LoVo (cell line): ENCODE results near the gene KIAA1755.
"Not testable (repeated sequence)": the region's sequence is repeated elsewhere in the genome, so short reads cannot be mapped to it uniquely, and the experiment has no call there.

Experiments
- DNase-seq: peaks from one replicate; pipeline ENCODE4 v3.0.0-alpha.2; 2016; ENCODE audit warnings: low spot score

Gene KIAA1755

DNA sequence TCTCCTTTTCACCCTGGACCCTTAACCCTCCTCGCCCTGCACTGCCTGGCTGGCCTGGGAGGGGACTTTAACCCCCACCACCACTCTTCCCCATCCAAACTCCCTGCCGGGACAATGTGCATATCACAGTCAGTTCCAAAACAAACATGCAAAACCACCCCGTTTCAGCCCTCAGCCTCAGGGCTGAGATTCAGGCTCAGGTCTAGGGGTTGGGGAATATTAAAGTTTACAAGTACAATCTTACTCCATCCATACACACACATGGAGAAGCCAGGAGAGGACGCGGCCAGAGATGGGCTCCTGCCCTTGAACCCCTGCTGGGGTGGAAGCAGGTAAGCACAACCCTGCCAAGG, 534 bp downstream of the KIAA1755 start:
- DNase-seq, result no peak

DNA sequence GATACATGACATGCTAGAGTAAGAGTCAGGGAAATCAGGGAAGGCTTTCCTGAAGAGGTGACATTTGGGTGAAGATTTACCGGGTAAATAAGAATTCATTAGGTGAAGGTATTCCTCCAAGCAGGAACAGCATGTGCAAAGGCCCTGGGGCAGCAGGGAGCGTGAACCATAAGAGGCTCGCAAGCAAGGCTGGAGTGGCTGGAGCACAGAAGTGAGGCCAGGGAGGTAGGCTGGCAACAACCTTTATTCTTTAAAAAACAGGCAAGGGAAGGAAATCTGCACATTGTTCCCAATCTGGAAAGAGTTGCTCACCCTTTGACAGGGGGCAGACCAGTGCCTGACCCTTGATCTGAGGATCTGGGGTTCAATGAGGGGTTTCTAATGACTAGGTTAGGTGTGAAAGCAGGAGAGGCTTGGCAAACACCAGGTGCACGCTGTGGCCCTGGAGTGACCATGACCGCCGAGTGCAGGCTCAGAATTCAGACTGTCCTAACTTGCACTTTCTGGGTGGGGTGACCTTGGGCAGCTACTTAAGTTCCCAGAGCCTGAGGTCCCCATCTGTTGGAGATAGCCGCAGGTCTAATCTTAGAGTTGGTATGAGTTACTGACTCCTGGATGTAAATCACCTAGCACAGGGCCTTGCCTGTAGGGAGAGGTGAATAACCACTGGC, 1.9 kb downstream of the KIAA1755 start:
- no peak for DNase-seq

DNA sequence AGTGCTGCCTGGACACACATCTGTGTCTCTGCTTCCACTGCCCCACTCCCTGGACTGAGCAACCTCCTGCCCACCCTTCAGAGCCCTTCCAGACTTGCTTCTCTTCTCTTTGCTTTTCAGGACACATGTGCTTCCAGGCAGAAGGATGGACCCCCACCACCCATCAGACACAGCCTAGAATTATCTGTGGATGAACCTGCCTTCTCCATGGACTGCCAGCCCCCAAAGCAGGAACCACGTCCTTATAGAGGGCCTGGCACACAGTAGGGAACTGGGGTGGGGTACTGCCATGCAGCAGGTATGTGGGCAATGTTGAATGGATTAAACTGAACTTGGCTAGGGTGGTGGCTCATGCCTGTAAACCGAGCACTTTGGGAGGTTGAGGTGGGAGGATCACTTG, 3.6 kb downstream of the KIAA1755 start:
- no peak for DNase-seq

DNA sequence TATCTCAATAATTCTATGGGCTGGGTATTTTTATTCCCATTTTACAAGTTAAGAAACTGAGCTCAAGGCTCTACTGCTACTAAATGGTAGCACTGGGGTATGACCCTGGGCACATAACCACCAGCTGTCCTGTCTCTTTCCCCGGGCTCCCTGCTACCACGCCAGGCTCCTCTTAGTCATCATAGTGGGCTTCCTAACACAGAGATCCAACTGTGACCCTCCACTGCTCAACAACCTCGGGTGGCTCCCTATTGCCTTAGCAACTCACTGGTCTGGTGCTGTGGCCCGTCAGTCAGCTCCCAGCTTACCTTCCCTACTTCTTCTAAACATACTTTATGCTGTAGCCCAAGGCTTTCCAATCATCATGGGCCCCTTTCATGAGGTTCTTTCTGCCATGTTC, 4.5 kb downstream of the KIAA1755 start:
- no peak for DNase-seq

DNA sequence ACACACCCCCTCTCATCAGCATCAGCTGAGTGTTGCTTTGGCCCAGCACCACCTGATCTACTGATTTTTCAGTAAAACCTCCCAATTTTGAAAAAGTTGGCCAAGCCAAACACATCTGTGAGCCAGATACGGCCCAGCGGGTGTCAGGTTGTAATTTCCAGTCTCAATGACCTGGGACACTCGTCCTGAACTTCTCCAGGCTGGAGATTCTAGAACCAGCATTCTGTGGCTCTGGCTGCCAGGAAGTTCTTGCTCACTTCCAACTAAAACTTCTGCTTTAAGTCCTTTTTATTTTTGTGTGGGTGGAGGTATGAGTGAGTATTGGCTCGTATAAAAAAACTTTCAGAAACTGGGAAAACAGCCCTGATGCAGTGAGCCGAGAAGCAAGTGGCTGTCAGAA, 5.1 kb downstream of the KIAA1755 start:
- no peak for DNase-seq

DNA sequence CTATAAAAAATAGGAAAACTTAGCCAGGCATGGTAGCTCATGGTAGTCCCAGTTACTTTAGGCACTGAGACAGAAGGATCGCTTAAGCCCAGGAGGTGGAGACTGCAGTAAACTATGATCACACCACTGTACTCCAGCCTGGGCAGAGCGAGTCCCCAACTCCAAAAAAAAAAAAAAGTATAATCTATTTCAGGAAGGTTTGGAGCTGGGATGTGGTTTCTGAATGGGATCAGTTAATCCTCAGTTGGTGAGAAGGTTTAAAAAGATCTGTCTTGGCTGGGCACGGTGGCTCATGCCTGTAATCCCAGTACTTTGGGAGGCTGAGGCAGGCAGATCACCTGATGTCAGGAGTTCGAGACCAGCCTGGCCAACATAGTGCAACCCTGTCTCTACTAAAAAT, 5.9 kb downstream of the KIAA1755 start:
- DNase-seq, result not testable (repeated sequence)

DNA sequence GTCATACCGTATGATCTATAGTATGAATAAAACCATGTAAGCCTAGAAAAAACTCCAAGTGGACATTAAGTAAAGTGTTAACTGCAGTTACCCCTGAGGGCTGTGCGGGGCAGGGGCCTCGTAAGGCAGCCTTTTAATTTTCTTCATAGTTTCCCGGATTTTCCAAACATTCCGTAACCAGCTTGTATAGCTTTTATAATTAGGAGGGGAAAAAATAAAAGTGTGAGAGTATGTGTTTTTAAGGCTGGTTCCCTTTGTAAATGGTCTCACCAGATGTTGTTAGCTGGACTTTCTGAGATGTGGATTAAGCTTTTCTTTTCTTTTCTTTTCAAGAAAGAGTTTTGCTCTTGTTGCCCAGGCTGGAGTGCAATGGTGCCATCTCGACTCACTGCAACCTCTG, 7.0 kb downstream of the KIAA1755 start:
- DNase-seq, result no peak

DNA sequence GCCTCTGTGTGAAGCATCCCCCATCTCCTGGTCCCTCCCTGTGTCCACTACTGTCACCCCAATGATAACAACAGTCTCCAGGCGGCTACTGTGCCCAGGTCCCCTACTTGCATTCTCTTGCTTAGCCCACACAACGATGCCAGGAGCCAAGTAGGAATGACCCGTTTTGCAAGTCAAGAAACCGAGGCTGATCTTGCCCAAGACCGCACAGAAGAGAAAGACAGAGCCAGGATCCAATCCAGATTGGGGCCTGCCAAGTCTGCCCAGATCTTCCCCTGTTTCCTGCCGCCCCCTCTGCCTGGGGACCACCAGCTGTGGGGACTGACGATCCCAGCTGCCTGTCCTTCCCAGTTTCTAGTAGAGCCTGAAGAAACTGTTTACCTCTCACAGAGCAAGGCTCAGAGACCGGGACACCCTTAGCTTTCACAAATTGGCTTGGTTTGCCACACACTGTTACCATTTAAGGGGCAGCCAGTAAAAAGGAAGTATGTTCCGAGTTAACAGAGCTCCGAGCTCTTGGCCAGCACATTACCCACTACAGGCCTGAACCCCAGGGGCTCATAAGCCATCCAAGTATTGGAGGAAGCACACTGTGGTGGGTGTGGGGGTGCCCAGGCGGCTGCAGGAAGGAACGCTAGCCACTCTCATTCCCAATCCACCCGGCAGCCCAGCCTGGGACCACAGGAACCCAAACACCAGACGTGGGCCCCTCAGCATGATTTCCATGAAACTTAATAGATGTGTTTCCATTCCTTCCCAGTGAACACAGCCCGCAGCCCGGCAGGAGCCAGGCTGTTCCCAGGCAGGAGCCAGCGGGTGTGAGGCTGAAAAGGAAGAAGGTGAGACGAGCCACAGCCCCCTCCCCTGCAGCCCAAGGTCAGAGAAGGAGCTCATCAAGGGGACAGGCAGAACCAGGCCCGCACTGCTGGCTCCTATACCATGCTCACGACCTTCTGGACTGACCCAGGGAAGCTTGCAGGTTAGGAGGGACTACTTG, 7.9 kb downstream of the KIAA1755 start:
- no peak for DNase-seq

DNA sequence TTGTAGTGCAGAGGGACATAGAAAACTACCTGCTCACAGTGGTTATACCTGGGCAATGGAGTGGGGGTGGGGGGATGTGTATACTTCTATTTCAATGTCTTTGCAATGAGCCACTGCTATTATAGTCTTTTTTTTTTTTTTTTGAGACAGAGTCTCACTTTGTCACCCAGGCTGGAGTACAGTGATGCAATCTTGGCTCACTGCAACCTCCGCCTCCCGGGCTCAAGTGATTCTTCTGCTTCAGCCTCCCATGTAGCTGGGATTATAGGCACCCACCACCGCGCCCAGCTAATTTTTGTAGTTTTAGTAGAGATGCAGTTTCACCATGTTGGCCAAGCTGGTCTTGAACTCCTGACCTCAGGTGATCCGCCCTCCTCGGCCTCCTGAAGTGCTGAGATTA, 9.1 kb downstream of the KIAA1755 start:
- DNase-seq, result not testable (repeated sequence)

DNA sequence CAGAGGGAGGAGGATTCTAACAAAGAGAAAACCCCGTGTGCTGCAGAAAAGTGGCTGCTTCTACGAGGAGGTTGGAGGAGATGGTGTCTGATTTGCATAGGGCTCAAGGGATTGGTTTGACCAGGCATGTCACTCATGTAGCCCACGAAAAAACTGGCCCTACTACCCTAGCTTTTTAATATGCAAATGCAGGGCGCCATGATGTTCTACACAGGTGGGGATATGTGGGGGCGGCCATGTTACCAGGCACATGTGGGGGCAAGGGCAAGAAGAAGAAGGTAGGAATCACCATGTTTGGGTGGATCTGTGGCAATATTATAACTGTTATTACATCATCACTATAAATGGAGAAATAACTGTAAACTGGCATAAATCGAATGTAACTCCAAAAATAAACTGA, 9.9 kb downstream of the KIAA1755 start:
- no peak for DNase-seq

DNA sequence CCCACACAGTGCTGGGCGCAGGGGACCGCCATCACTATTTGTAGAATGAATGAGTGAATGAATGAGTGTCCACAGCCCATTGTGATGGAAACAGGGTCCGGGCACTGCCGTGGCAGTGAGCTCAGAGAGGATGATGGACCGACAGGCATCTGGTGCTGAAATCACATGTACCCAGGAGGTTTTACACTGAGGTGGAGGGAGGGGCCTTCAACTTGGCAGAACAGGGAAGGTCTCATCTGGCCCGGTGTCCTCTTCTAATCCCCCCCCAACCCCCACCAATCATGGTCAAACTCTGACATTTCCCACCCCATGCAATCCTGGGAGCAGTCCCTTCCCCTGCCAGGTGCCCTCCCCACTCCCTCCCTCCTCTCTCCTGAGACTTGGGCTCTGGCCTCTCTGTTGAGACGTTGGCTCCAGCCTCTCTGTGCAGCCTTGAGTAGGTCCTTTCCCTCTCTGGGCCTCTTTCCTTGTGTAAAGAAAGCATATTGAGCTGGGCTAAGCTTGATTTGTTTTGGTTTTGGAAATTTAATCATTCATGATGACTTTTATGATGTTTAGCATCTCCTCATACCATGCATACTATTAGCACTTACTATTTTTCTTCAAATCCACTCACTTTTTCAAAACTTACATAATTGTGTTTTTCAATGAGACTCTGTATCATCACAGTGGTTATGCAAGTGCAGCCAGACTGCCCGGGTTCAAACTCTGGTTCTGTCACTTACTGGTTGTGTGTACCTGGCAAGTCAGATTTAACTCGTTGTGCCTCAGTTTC, 10.8 kb downstream of the KIAA1755 start:
- no peak for DNase-seq

DNA sequence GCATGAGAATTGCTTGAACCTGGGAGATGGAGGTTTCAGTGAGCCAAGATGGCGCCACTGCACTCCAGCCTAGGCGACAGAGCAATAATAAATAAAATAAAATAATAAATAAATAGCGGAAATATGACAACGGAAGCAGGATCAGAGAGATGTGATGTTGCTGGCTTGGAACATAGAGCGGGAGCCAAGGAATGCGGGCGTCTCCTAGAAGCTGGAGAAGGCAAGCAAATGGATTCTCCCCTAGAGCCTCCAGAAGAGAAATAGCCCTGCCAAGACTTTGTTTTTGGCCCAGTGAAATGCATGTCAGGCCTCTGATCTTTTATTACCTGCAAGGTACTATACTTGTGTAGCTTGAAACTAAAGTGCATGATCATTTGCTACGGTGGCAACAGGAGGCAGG, 12.4 kb downstream of the KIAA1755 start:
- no peak for DNase-seq

DNA sequence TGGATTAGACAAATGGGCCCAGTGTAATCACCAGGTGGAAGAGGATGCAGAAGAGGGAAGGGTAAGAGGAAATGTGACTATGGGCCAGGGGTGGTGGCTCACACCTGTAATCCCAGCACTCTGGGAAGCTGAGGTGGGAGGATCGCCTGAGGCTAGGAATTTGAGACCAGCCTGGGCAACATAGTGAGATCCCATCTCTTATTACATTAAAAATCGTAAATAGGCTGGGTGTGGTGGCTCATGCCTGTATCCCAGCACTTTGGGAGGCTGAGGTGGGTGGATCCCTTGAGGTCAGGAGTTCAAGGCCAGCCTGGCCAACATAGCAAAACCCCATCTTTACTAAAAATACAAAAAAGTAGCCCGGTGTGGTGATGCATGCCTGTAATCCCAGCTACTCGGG, 12.8 kb downstream of the KIAA1755 start:
- not testable (repeated sequence) for DNase-seq

DNA sequence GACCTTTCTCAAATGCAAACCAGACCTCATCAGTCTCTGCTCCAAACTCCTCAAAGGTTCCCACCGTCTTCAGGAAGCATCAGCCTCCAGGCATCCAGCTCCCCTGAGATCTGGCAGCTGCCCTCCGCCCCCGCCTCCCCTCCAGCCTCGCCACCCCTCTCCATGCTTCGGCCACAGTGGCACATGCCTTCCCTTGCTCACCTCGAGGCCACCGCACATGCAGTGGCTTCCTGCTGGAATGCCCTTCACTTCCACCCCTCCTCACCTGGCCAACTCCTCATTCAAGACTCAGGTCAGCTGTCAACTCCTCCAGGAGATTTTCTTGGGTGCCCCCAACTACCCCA, 13.4 kb downstream of the KIAA1755 start:
- no peak for DNase-seq

DNA sequence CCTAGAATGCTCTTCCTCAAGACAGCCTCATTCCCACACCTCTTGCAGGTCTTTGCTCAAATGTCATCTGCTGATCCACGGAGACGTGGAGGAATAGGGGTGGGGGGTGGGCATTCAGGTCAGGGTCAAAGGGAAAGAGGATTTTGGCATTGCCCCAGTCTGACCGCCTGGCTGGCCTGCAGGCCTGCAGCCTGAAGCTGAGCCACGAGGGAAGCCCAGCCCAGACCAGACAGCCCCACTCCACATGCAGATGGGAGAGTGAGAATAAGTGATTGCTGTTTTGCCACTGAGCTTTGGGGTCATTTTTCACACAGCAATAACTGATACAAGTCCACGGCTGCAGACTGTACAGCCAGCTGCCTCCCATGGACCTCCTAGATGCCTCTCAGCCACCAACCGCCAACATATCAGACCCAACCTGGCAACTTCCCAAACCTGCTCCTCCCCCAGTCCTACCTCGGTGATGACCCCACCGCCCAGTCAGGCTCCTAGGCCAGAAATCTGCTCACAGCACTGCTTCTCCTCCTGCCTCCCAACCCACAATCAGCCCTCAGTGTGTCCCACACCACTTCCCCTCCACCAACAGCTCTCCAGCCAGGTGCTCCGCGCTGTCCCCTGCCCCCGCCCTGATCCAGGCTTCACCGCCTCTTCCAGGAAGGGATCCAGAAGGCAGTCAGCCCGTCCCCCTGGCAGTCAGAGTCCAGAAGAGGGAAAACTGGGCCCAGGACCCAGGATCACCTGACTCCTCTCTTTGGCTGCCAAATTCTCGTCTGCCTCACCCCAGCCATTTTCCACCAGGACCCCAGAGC, 14.0 kb downstream of the KIAA1755 start:
- no peak for DNase-seq

DNA sequence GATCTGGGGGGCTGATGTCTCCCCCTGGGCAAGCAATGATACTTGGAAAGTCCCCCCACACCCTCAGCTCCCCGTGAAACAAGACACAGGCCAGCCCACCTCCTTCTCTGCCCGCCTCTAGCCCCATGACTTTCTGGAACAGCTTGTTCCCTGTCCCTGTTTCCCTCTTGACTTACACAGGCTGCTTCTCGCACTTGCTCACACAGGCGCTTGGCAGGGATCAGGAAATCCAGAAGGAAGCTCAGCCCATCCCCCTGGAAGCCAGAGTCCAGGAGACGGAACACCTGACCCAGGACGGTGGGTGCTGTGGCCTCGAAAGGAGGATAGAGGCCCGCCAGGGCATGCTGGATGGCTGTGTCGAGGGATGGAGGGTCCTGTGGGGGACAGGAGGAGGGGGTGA, 14.8 kb downstream of the KIAA1755 start:
- DNase-seq, result no peak

DNA sequence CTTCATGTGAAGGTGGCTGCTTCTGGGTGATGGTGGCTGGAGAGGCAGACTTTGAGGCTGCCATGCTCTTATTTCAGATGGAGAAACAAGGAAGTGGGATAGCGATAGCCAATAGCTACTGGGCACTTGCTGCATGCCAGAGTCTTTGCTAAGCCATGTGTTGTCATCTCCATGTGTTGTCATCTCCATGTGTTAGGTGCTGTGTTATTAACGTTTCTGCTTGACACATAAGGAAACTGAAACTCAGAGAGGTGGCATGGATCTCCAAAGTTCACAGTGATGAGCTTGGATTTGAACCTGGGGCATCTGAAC, 16.9 kb downstream of the KIAA1755 start:
- DNase-seq, result no peak

DNA sequence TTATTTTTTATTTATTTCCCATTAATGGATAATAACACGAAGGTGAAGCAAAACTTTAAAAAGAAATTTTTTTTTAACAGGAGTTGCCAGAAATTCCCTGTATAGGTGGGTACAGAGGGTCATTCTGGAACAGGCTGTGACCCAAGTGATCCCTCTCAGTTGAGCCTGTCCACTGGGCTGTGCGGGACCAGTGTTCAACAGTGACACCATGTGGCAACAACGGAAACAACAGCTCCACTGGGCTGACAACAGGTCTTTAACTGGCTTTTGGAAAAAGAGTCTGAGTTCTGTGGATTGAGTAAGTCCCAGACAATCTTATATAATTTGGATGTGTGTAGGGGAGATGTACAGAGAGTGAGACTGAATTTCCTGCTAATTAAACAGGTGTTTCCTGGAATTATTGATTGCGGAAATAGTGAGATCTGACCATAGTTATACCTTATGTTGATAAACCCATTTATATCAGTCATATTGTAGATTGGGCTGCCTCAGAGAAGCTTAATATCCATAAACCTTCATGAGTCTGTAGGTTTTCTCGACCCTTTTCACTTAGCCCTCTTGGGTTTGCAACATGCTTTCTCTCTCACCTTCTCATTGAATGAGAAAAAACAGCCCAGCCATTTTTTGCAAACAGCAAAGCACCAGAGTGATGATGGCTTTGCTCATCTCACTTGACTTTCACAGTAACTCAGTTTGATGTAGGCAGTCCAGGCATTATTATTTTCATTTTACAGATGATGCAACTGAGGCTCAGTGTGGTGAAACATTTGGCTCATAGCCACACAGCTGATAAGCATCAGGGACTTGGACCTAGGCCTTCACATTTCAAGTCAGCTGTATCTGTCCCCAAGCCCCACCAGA, 17.5 kb downstream of the KIAA1755 start:
- DNase-seq, result no peak

DNA sequence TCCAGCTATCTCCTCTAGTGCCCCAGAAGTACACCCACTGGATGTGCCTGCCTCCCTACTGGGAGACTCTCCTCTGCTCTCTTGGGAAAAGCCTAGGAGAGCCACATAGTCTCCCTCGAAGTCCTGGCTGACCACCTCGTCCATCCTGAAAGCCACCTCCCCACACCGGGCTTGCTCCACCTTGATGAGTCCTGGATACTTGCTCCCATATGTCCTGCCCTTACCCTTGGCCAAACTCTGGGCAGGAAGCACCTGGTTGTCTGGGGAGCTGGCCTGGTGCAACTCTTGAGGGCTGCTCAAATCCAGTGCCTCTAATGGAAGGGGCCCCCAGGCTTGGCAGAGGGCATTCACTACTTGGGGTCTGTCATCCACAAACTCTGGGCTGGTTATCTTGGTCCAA, 19.3 kb downstream of the KIAA1755 start:
- DNase-seq, result no peak

DNA sequence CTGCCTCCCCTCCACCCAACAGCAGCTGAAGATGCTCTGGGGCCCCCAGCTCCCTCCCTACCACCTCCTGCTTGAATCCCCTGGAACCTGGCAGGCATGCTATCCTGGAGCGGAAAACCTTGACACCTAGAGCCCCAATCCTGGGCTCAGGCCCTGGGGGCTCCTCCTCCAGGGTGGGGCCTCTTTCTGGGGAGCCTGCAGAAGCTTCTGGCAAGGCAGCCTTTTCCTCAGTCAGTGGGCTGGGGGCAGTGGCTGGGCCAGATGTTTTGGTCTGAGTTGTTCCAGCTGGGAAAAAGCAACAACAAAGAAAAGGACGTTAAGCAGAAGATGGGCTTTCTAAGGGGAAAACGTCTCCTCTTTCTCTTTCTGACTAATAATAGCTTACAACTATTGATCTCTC, 21.1 kb downstream of the KIAA1755 start:
- DNase-seq, result no peak

DNA sequence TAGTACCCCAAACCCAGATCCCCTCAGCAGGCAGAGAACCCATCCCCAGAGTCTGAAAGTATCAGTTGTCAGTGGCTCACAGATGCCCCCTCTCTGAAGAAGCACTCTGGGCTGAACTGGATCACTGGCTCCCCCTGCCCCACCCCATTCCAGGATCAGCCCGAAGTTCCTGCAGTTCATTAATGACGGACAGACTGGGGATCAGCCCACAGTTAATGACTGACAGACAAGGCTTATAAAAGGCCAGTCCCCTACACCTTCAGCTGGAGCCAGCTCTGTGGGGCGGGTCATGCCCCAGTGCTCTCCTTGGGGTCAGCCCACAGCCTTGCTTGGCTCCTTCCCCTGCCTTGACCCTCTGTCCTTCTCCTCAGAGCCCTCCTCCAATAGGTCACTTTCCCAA, 21.7 kb downstream of the KIAA1755 start:
- no peak for DNase-seq
